Measurements from ENCODE around the gene DNAJC1.

DNAJC1 gene

DNA sequence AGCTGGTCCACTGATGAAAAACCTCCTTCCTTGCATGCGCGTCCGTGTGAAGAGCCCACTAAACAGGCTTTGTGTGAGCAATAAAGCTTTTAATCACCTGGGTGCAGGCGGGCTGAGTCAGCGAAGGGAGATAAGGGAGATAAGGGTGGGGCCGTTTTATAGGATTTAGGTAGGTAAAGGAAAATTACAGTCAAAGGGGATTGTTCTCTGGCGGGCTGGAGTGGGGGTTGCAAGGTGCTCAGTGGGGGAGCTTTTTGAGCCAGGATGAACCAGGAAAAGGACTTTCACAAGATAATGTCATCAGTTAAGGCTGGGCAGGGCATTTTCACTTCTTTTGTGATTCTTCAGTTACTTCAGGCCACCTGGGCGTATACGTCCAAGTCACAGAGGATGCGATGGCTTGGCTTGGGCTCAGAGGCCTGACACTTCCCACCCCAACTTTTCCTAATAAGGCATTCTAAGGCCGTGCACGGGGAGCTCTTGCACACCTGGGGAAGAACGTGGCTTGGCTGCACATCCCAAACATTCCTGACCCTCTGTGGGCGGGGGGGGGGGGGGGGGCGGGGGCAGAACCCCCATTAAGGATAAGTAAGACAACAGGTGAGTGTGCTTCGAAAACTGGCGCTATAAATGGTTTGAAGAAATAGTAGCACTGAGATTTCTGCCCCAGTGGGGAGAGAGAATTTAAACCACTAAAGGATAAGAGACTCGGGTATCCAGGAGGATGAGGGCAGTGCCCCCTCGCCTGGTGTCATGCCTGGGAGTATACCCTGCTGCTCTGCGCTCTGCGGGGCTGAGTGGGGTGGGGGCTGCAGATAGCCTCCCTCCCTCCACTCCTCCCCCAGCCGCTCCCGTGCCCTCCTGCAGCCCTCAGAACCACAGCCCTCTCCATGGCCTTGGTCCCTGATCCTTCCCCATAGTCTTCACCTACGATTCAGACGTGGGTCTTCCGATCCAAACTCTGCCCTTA is 251.9 kb downstream of the DNAJC1 start:
- no peak for DNase-seq (ENCODE audit: low read depth, low spot score)
- TF ChIP-seq EZH2 (IDR thresholded peaks at IDR 0.05) = no peak
- no peak for TF ChIP-seq FOXP2 (optimal IDR thresholded peaks at IDR 0.05; ENCODE audit: control extremely low read depth, extremely low read length, insufficient read depth)
- TF ChIP-seq POLR2AphosphoS5 (IDR thresholded peaks at IDR 0.05; ENCODE audit: borderline replicate concordance, low read depth, low read length) = no peak
- Histone ChIP-seq H3K9me3 (ENCODE audit: low read depth, low read length) (no peaks in the 10 kb centered on the region), H3K4me3 (no peak overlapping the region), H3K36me3 (ENCODE audit: insufficient read depth, low read length) (no peaks in the 10 kb centered on the region), H3K27ac (no peak overlapping the region), H3K9ac (ENCODE audit: insufficient read length) (no peak overlapping the region)

DNA sequence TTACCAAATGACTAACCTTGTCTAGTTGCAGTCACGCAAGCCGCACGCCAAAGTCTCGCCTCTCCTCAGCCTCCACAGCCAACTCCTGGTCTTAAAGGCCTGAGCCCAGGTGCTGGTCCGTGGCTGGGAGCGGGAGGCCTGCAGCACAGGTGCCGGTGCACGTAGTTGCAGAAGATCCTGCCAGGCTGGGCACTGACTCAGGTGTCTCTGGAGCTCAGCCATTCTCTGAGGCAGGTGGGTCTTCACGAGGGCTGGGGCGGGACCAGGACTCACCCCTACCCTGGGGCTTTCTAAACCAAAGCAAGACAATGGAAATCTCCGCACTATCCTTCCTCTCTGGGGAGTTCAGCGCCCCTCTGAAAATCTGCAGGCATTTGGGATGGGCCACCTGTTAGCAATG is 253.1 kb downstream of the DNAJC1 start:
- H3K27ac ChIP-seq = no peak overlapping the region
- TF ChIP-seq POLR2AphosphoS5 (IDR thresholded peaks at IDR 0.05; ENCODE audit: borderline replicate concordance, low read depth, low read length) (no peak), EZH2 (IDR thresholded peaks at IDR 0.05) (no peak), FOXP2 (optimal IDR thresholded peaks at IDR 0.05; ENCODE audit: control extremely low read depth, extremely low read length, insufficient read depth) (no peak)
- H3K9ac ChIP-seq (ENCODE audit: insufficient read length) = no peak overlapping the region
- no peaks in the 10 kb centered on the region for H3K9me3 ChIP-seq (ENCODE audit: low read depth, low read length)
- DNase-seq (ENCODE audit: low read depth, low spot score) = no peak
- H3K36me3 ChIP-seq (ENCODE audit: insufficient read depth, low read length) = no peaks in the 10 kb centered on the region
- H3K4me3 ChIP-seq = no peak overlapping the region

DNA sequence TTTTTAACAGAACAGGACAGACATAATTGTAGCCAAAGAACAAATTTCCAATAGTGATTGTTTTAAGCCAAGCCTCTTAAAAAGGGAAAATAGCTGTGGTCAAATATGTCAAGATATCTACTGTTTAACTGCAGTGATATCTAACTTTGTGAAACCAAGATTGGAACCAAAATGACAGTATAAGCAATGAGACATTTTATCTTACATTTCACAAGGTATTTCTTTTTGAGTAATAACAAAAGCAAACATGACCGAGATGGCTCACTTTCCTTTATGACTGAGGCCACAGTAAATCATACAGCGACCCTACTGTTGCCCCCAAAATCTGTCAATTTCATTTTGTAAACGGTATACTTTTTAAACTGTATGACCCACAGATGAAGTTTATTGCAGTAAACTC is 253.7 kb downstream of the DNAJC1 start:
- no peak overlapping the region for H3K27ac ChIP-seq
- no peak for DNase-seq (ENCODE audit: low read depth, low spot score)

DNA sequence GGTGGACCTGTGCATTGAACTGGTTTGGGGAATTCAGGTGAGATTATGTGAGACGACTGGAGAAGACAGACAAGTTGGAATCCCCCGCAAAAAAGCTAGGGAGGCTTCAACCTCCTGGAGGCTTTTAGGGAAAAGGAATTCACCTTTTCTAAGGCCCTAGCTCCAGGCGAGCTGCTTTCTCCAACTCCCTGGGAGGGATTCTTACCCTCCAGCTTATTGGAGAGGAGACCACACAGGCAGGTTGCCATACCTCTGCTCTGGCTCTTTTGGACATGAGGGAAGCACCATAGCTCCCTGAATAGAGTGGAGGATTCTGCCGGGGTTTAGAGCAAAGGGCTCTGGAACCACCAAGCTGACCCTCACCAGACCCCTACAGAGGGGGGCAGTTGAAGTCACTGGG is 255.7 kb downstream of the DNAJC1 start:
- no peak for DNase-seq (ENCODE audit: low read depth, low spot score)
- no peak overlapping the region for H3K27ac ChIP-seq
- H3K4me3 ChIP-seq = no peak overlapping the region
- peaks cover 2% of the 10 kb centered on the region; the same call in 1 of the 2 replicates for H3K36me3 ChIP-seq (ENCODE audit: insufficient read depth, low read length)
- no peak overlapping the region for H3K9ac ChIP-seq (ENCODE audit: insufficient read length)
- TF ChIP-seq EZH2 (IDR thresholded peaks at IDR 0.05) (no peak), FOXP2 (optimal IDR thresholded peaks at IDR 0.05; ENCODE audit: control extremely low read depth, extremely low read length, insufficient read depth) (no peak), POLR2AphosphoS5 (IDR thresholded peaks at IDR 0.05; ENCODE audit: borderline replicate concordance, low read depth, low read length) (no peak)
- no peaks in the 10 kb centered on the region for H3K9me3 ChIP-seq (ENCODE audit: low read depth, low read length)

More for the DNA sequence above, 253.7 kb downstream of the DNAJC1 start:
- Histone ChIP-seq H3K9me3 (ENCODE audit: low read depth, low read length) (no peaks in the 10 kb centered on the region), H3K9ac (ENCODE audit: insufficient read length) (no peak overlapping the region), H3K36me3 (ENCODE audit: insufficient read depth, low read length) (no peaks in the 10 kb centered on the region; the same call in 1 of the 2 replicates), H3K4me3 (no peak overlapping the region)
- no peak for TF ChIP-seq POLR2AphosphoS5 (IDR thresholded peaks at IDR 0.05; ENCODE audit: borderline replicate concordance, low read depth, low read length)
- TF ChIP-seq FOXP2 (optimal IDR thresholded peaks at IDR 0.05; ENCODE audit: control extremely low read depth, extremely low read length, insufficient read depth) = no peak
- TF ChIP-seq EZH2 (IDR thresholded peaks at IDR 0.05) = no peak

DNA sequence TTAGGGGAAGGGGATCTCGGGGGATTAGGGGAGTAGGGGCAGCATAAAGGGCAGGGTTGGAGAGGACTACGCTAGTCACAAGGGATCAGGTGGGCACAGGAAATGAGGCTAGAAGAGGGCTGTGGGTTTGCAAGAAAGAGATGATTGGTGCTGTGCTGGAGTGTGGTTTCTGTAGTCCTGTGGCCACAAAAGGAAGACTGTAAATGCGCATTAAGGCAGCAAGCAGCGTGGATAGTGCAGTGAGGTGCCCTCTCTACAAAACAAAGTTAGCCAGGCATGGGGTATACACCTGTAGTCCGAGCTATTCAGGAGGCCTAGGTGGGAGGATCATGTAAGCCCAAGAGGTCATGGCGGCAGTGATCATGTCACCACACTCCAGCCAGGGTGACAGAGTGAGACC is 257.4 kb downstream of the DNAJC1 start:
- TF ChIP-seq EZH2 (IDR thresholded peaks at IDR 0.05) = no peak
- TF ChIP-seq POLR2AphosphoS5 (IDR thresholded peaks at IDR 0.05; ENCODE audit: borderline replicate concordance, low read depth, low read length) = no peak
- no peak for TF ChIP-seq FOXP2 (optimal IDR thresholded peaks at IDR 0.05; ENCODE audit: control extremely low read depth, extremely low read length, insufficient read depth)
- H3K36me3 ChIP-seq (ENCODE audit: insufficient read depth, low read length) = peaks cover 15% of the 10 kb centered on the region; the same call in 1 of the 2 replicates

DNA sequence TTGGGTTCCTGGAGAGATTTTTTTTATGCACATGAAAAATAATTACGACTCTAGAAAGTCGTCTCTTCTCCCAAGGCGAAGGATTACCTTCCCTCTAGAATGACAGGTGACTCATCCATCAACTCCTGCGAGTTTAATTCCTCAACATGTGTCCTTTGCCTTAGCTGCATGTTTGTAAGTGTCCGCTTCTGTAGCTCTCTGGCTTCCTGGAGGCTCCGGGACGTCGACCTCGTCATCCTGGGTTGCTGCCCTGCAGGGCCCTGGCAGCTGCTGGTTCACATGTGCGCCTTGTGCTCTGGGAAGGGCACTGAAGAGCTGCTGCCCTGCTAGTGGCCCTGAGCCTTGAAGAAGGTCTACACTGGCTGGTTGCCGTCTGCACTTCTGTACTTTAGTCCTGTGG is 259.3 kb downstream of the DNAJC1 start:
- no peaks in the 10 kb centered on the region for H3K9me3 ChIP-seq (ENCODE audit: low read depth, low read length)
- H3K36me3 ChIP-seq (ENCODE audit: insufficient read depth, low read length) = peaks cover 22% of the 10 kb centered on the region
- H3K9ac ChIP-seq (ENCODE audit: insufficient read length) = no peak overlapping the region
- H3K4me3 ChIP-seq = no peak overlapping the region
- no peak overlapping the region for H3K27ac ChIP-seq
- no peak for TF ChIP-seq EZH2 (IDR thresholded peaks at IDR 0.05)
- no peak for TF ChIP-seq FOXP2 (optimal IDR thresholded peaks at IDR 0.05; ENCODE audit: control extremely low read depth, extremely low read length, insufficient read depth)
- TF ChIP-seq POLR2AphosphoS5 (IDR thresholded peaks at IDR 0.05; ENCODE audit: borderline replicate concordance, low read depth, low read length) = no peak
- no peak for DNase-seq (ENCODE audit: low read depth, low spot score)

More for the DNA sequence above, 257.4 kb downstream of the DNAJC1 start:
- Histone ChIP-seq H3K9me3 (ENCODE audit: low read depth, low read length) (no peaks in the 10 kb centered on the region), H3K9ac (ENCODE audit: insufficient read length) (no peak overlapping the region), H3K4me3 (no peak overlapping the region), H3K27ac (no peak overlapping the region)
- DNase-seq (ENCODE audit: low read depth, low spot score) = no peak

DNA sequence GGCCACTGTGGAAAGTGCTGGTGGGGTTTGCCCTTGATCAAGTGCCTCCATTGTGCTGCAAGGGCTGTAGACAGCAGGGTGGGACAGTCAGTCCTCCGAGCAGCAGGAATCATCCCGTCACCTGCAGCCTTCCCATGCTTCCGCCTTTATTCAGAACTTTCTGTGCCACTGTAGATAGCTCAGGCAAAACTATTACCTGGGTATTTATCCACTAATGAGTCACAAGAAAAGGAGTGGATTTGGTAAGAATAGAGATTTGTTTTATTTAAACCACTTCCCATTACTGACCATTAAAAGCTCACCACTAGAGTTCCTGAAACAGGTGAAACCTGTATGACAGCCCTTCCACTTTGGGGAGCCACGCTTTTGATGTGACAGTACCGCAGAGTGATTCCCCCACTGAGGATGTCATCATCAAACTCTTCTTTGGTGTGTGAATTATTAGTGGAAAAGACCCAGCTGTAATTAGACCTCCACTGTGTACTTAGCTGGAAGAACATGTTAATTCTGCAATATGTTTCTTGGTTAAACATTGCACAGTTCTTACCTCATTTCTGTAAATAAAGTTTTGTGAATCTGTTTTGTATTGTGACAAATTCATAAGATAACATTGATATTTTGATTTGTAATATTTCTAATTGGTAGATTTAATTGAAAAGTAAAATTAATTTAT is 260.7 kb downstream of the DNAJC1 start:
- Histone ChIP-seq H3K4me3 (no peak overlapping the region), H3K36me3 (ENCODE audit: insufficient read depth, low read length) (peaks cover 22% of the 10 kb centered on the region), H3K9ac (ENCODE audit: insufficient read length) (no peak overlapping the region), H3K9me3 (ENCODE audit: low read depth, low read length) (no peaks in the 10 kb centered on the region), H3K27ac (no peak overlapping the region)
- no peak for TF ChIP-seq EZH2 (IDR thresholded peaks at IDR 0.05)
- no peak for TF ChIP-seq POLR2AphosphoS5 (IDR thresholded peaks at IDR 0.05; ENCODE audit: borderline replicate concordance, low read depth, low read length)
- no peak for TF ChIP-seq FOXP2 (optimal IDR thresholded peaks at IDR 0.05; ENCODE audit: control extremely low read depth, extremely low read length, insufficient read depth)
- DNase-seq (ENCODE audit: low read depth, low spot score) = no peak

DNA sequence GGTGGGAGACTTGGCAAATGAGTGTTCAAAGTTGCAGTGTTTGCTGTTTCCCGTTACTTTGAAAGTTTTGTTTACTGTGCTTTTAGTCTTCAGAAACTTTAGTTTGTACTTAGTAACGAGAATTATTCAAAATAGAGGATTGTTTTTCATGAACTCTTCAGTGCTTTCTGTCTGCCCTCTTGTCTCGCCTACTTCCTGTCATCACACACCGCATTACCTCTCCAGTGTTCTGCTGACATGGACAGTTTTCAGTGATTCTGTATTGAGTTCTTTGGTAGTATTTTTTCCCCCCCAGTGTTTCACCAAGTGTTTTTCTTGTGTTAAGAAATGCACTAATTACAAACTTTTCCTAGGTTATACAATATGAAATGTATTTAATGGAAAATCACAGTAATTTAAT is 262.5 kb downstream of the DNAJC1 start:
- H3K27ac ChIP-seq = no peak overlapping the region
- no peak for DNase-seq (ENCODE audit: low read depth, low spot score)
- H3K4me3 ChIP-seq = no peak overlapping the region
- H3K9me3 ChIP-seq (ENCODE audit: low read depth, low read length) = no peaks in the 10 kb centered on the region
- no peak overlapping the region for H3K9ac ChIP-seq (ENCODE audit: insufficient read length)
- TF ChIP-seq EZH2 (IDR thresholded peaks at IDR 0.05) (no peak), FOXP2 (optimal IDR thresholded peaks at IDR 0.05; ENCODE audit: control extremely low read depth, extremely low read length, insufficient read depth) (no peak), POLR2AphosphoS5 (IDR thresholded peaks at IDR 0.05; ENCODE audit: borderline replicate concordance, low read depth, low read length) (no peak)
- peaks cover 22% of the 10 kb centered on the region for H3K36me3 ChIP-seq (ENCODE audit: insufficient read depth, low read length)
